GM08714 (cell line): ENCODE data around the gene ZMYND10.
A peak's percentile ranks its signal among the peaks of the same experiment; 100 is the strongest.

Experiments used
- H3K4me3 ChIP-seq: fragments of 200-500 bp; sonication (Bioruptor generic); 2 replicates; pipeline ENCODE4 v1.5.1; 2014; ENCODE audit warnings: mild to moderate bottlenecking, low read length, inconsistent platforms
- ZNF274 ChIP-seq: IDR thresholded peaks from 2 replicates; pipeline ENCODE4 v1.6.1; 2012; ENCODE audit warnings: mild to moderate bottlenecking, low read depth, low read length

ZMYND10 gene

GRCh38 chr3:50345586-50346234 lies at the start of gene ZMYND10:
ZMYND10 (minus strand) TSS chr3:50345732; CDS start chr3:50345579, 153 bp downstream.
- TF ChIP-seq ZNF274 = no peak
- peak within 1 kb of the TSS; percentile 26; the same call in 1 of the 2 replicates for H3K4me3 ChIP-seq

DNA sequence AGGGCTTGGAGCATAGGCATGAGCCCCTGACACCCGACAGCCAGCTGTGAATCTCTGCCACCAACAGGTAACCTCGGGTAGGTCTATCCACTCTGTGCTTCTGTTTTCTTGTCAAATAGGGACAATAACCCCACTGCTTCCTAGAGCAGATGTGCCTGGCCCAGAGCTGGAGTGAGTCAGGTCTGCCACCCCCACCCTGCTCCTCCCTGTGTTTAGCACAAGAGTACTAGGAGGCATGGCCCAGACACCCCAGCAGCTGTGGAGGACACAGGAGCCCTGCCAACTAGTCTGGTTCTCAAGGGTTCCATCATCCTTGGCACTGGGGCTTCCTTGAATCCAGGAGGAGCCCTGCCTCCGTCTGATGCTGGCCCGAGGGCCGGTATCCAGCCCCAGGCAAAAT lies 47.5 kb upstream of the ZMYND10 start:
- H3K4me3 ChIP-seq = no peak overlapping the region
- TF ChIP-seq ZNF274 = no peak

DNA sequence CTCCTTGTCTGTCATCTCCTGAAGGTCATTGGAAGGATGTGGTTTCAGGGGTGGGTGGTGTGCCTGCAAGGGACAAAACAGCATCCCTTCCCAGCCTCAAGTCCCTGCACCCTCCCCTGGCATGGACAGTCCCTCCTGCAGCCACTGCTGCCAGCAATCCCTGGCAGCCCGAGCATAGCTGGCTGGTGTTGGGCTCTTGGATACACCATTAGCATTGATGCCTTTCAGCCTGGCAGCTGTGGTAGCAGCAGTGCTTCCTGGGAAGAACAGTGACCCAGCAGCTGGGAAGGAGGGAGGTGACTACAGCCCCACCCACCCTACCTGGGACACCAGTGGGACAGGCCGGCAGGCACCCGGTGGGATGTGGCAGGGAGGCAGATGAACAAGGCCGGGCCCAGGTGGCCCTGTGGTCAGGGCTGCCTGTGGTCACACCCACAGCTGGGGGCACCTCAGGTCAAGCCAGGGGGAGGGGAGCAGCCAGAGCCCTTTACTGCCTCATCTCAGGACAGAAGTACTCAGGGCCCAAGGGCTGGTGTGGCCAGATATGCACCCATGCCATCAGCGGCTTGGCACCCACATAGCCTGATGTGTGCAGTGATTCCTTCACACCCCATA lies 46.7 kb upstream of the ZMYND10 start:
- TF ChIP-seq ZNF274 = no peak
- no peak overlapping the region for H3K4me3 ChIP-seq

DNA sequence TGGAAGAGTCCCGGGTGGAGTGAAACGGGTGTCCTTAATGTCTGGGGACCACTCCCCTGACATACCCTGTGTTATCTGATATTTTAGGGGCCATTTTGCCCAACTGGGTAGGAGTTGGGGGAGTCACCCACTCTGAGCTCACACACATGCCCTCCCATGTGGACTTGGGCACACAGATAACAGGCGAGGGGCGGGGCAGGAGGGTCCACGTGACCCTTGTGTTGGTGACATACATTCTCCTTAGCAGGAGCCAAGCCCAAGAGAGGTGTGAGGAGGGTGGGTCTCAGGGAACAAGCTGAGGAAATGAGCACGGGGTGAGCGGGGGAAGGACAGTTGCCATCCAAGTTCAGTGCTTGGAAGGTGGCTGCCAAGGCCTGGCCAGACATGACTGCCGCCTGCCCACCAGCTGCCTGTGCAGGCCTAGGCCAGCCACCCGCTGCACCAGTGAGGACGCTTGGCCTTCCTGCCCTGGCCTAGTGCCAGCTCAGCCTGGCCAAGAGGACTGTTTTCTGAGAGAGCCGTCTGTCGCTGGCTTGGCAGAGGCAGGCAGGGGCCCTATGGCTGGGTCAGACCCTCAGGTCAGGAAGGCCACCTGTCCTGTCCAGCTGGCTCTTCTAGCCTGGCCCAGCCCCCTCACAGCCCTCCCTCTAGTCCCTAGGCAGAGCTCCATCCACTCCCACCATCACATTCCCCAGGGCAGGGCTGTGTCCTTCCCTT lies 45.1 kb upstream of the ZMYND10 start:
- no peak overlapping the region for H3K4me3 ChIP-seq
- no peak for TF ChIP-seq ZNF274

- H3K4me3 ChIP-seq = no peak overlapping the region
- TF ChIP-seq ZNF274 = no peak
Observed at GRCh38 chr3:50389414-50389767, 43.9 kb upstream of the ZMYND10 start.

DNA sequence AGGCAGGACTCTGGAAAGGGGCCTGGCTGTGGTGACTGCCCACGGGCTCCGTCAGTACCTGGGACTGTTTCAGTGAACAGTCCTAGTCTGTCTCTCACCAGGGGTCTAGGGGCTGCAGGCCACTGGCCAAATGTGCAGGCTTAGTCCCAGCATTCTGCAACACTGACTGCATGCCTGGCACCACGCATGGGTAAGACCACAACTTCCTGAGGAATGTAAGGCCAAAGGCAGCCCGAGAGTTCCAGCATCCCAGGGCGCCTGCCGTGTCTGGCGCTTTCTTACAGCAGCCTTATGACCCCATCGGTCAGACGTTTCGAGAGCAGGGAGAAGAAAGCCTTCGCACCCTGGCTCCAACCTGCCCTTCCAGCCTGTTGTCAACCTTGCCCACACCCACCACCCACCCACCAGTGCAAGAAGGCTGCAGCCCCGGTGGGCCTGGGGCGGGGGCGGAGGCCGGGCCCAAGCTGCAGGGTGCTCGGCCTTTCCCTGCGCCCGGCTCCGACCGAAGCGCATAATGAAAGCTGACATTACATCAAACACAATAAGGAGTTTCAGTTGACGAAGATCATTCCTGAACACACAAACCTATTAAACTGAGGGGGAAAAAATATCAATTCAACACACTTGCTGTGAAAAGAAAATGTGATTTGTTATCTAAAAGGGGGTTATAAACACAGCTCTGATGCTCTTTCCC lies 43.3 kb upstream of the ZMYND10 start:
- no peak for TF ChIP-seq ZNF274

GRCh38 chr3:50388016-50388719 lies 42.6 kb upstream of the ZMYND10 start:
- TF ChIP-seq ZNF274 = no peak

More for the DNA sequence above, 43.3 kb upstream of the ZMYND10 start:
- no peak overlapping the region for H3K4me3 ChIP-seq

GRCh38 chr3:50385754-50386153 lies 40.2 kb upstream of the ZMYND10 start:
- H3K4me3 ChIP-seq = no peak overlapping the region

More at GRCh38 chr3:50388016-50388719, 42.6 kb upstream of the ZMYND10 start:
- H3K4me3 ChIP-seq = no peak overlapping the region

GRCh38 chr3:50383750-50384149 lies 38.2 kb upstream of the ZMYND10 start:
- H3K4me3 ChIP-seq = no peak overlapping the region
- no peak for TF ChIP-seq ZNF274

More at GRCh38 chr3:50385754-50386153, 40.2 kb upstream of the ZMYND10 start:
- no peak for TF ChIP-seq ZNF274

- no peak for TF ChIP-seq ZNF274
Observed at GRCh38 chr3:50382722-50383121, 37.2 kb upstream of the ZMYND10 start.

DNA sequence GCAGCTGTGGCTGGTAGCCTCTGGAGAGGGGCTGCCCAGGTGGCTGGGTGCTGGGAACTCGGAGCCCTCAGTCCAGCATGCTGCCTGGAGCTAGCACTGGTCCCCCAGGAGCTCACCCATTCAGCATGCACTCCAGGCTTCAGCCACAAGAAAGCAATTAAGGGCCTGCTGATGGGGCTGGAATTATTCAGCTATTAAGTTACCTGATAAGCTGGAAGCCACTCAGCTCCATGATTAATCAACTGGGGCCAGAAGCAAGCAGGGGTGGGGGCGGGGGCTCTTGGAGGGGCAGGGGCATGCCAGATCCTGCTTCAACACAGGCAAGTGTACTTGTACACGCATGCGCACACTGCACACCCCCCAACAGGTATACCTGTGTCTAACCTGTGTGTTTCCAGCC lies 35.9 kb upstream of the ZMYND10 start:
- no peak overlapping the region for H3K4me3 ChIP-seq
- no peak for TF ChIP-seq ZNF274

More at GRCh38 chr3:50382722-50383121, 37.2 kb upstream of the ZMYND10 start:
- no peak overlapping the region for H3K4me3 ChIP-seq

GRCh38 chr3:50380405-50381085 lies 35.0 kb upstream of the ZMYND10 start:
- TF ChIP-seq ZNF274 = no peak
- H3K4me3 ChIP-seq = no peak overlapping the region

- H3K4me3 ChIP-seq = no peak overlapping the region
- TF ChIP-seq ZNF274 = no peak
Observed at GRCh38 chr3:50378757-50379156, 33.2 kb upstream of the ZMYND10 start.

DNA sequence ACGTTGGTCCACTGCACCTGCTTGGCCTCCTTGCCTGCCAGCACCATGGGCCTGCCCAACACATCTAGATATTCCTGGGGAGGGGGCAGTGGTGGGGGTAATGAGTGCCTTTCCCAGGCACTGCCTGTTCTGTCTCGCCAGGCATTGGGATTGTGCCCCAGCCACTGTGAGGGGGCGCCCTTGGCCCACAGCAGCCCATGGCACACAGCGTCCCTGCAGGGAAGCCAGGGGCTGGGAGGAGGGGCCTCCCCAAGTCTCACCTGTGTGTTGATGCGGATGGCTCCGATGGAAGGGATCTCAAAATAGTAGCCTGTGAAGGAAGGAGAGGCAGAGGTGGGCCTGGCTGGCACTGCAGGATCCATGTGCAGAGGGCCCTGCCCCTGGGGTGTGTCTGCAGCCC lies 32.5 kb upstream of the ZMYND10 start:
- no peak for TF ChIP-seq ZNF274
- H3K4me3 ChIP-seq = no peak overlapping the region
